Measurements from ENCODE around the gene PPFIA1. TPM values are rescaled to one million over a fixed set of nuclear protein-coding genes. Genes with fewer than 3 reads are reported as not detected.
A peak's percentile ranks its signal among the peaks of the same experiment; 100 is the strongest.

PPFIA1 gene
- total RNA-seq, 1 donor from 2014 or later = 54.1 TPM

- TF ChIP-seq CTCF (conservative IDR thresholded peaks at IDR 0.05) = no peak
- Mint-ChIP-seq H3K4me3 (no peak overlapping the region), H3K4me1 (no peaks in the 10 kb centered on the region), H3K36me3 (ENCODE audit: low read depth) (no peaks in the 10 kb centered on the region), H3K27me3 (ENCODE audit: low read depth) (no peaks in the 10 kb centered on the region), H3K9me3 (no peaks in the 10 kb centered on the region), H3K27ac (ENCODE audit: unreplicated experiment) (no peak overlapping the region)
- no peak for DNase-seq (ENCODE audit: low read depth, low spot score)
These were observed 36.5 kb upstream of the PPFIA1 start for GRCh38 chr11:70233962-70234361.

- no peaks in the 10 kb centered on the region for H3K36me3 Mint-ChIP-seq (ENCODE audit: low read depth)
- H3K4me1 Mint-ChIP-seq = no peaks in the 10 kb centered on the region
- DNase-seq (ENCODE audit: low read depth, low spot score) = no peak
- H3K27ac Mint-ChIP-seq (ENCODE audit: unreplicated experiment) = peak overlapping the region; percentile 50
- no peak overlapping the region for H3K4me3 Mint-ChIP-seq
- H3K9me3 Mint-ChIP-seq = no peaks in the 10 kb centered on the region
- H3K27me3 Mint-ChIP-seq (ENCODE audit: low read depth) = peaks cover 3% of the 10 kb centered on the region
- TF ChIP-seq CTCF (conservative IDR thresholded peaks at IDR 0.05) = no peak
These were observed 30.2 kb upstream of the PPFIA1 start for GRCh38 chr11:70240337-70240736.

GRCh38 chr11:70241709-70242108 lies 28.8 kb upstream of the PPFIA1 start:
- Mint-ChIP-seq H3K27ac (ENCODE audit: unreplicated experiment) (no peak overlapping the region), H3K27me3 (ENCODE audit: low read depth) (peaks cover 3% of the 10 kb centered on the region), H3K36me3 (ENCODE audit: low read depth) (no peaks in the 10 kb centered on the region), H3K4me3 (no peak overlapping the region), H3K4me1 (no peaks in the 10 kb centered on the region), H3K9me3 (no peaks in the 10 kb centered on the region)
- TF ChIP-seq CTCF (conservative IDR thresholded peaks at IDR 0.05) = no peak
- DNase-seq (ENCODE audit: low read depth, low spot score) = no peak

DNA sequence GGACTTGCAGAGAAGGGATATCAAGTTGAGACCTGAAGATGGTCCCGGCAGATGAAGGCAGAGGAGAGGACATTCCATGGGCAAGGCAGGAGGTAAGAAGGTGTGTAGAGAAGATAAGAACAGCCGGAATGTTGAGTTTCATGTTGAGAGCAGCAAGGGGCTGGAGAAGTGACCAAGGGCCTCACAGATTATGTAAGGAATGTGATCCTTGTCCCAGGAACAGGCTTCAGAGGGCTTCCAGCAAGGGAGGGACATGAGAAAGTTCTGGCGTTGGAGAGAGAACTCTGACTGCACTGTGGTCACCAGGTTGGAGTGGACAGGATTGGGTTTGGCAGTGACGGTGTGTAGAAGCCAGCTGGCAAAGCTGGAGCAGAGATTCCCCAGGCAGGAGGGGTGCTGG lies 27.6 kb upstream of the PPFIA1 start:
- DNase-seq (ENCODE audit: low read depth, low spot score) = no peak
- no peaks in the 10 kb centered on the region for H3K36me3 Mint-ChIP-seq (ENCODE audit: low read depth)
- peaks cover 3% of the 10 kb centered on the region for H3K27me3 Mint-ChIP-seq (ENCODE audit: low read depth)
- no peak overlapping the region for H3K4me3 Mint-ChIP-seq
- H3K9me3 Mint-ChIP-seq = no peaks in the 10 kb centered on the region
- H3K27ac Mint-ChIP-seq (ENCODE audit: unreplicated experiment) = no peak overlapping the region
- no peak for TF ChIP-seq CTCF (conservative IDR thresholded peaks at IDR 0.05)
- no peaks in the 10 kb centered on the region for H3K4me1 Mint-ChIP-seq

DNA sequence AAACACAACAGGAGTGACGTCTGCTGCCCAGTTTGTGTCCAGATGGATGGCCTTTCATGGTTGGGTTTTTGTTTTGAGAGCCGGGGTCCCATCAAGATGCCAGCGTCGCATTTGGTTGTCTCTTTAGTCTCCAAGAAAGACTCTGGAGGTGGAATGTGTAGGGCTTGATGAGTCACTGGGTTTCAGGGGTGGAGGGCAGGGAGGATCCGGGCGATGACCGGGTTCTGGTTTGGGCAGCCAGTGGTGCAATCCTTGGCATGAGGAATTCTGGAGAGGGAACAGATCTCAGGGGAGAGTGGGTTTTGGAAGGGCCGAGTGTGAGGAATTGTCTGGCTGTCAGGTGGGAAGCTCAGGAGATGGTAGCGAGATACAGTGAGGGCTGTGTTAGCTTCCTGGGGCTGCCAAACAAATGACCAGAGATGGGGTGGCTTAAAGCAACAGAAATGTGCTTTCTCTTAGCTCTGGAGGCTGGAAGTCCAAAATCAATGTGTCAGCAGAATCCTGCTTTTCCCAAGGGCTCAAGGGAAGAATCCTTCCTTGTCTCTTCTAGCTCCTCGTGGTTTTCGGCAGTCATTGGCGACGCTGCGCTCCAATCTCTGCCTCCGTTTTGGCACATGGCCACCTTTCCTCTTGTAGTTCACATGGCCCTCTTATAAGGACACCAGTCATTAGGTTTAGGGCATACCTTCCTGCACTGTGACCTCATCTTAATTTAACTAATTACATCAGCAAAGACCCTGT lies 26.4 kb upstream of the PPFIA1 start:
- no peak overlapping the region for H3K27ac Mint-ChIP-seq (ENCODE audit: unreplicated experiment)
- no peak for TF ChIP-seq CTCF (conservative IDR thresholded peaks at IDR 0.05)
- H3K4me3 Mint-ChIP-seq = no peak overlapping the region

More for the DNA sequence above, 26.4 kb upstream of the PPFIA1 start:
- Mint-ChIP-seq H3K9me3 (no peaks in the 10 kb centered on the region), H3K36me3 (ENCODE audit: low read depth) (no peaks in the 10 kb centered on the region), H3K4me1 (no peaks in the 10 kb centered on the region), H3K27me3 (ENCODE audit: low read depth) (peaks cover 3% of the 10 kb centered on the region)
- no peak for DNase-seq (ENCODE audit: low read depth, low spot score)
